Erythroblast (primary cell): ENCODE data around the gene PARP4.

Experiments
- GATA1 ChIP-seq: IDR thresholded peaks from 2 replicates; pipeline ENCODE4 v1.6.1; 2011; ENCODE audit warnings: low read depth, mild to moderate bottlenecking, control low read depth, low read length, moderate library complexity
- POLR2A ChIP-seq: IDR thresholded peaks from 2 replicates; pipeline ENCODE4 v1.6.1; 2011; ENCODE audit warnings: mild to moderate bottlenecking, low read length

DNA sequence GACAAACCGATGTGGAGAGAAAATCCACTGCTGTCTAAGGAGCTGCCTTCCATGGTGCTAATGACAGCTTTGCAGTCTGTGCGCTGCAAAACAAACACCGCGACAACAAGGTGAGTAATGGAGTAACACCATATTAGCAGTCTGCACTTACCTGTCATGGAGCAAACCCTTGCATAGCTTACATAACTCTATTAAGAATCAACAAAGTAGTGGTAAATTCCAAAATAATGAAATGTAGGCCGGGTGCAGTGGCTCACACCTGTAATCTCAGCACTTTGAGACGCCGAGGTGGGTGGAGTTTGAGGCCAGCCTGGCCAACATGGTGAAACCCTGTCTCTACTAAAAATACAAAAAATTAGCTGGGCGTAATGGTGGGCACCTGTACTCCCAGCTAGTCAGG lies 56.2 kb downstream of the PARP4 start:
- TF ChIP-seq POLR2A (no peak), GATA1 (no peak)
